Esophagus (tissue), 2 donors: ENCODE measurements around the gene TOGARAM2. TPM values are rescaled to one million over a fixed set of nuclear protein-coding genes. Genes with fewer than 3 reads are reported as not detected.

Experiments
- H3K27ac ChIP-seq, 2 donors: one replicate each; pipeline ENCODE4 v1.5.1; 2013; ENCODE audit warnings: low read depth in 2 of 2, mild to moderate bottlenecking in 2 of 2, inconsistent platforms in 1 of 2, low read length in 1 of 2, moderate library complexity in 1 of 2
- H3K27me3 ChIP-seq, 2 donors: one replicate each; pipeline ENCODE4 v1.6.1; 2013; ENCODE audit warnings: low read length in 2 of 2, control low read depth in 1 of 2, mild to moderate bottlenecking in 1 of 2; ENCODE audit not compliant: insufficient read depth in 2 of 2, control insufficient read depth in 1 of 2
- H3K36me3 ChIP-seq, 2 donors: one replicate each; pipeline ENCODE4 v1.6.1; 2013; ENCODE audit warnings: low read length in 1 of 2; ENCODE audit not compliant: control insufficient read depth in 2 of 2, insufficient read depth in 2 of 2
- H3K4me1 ChIP-seq, 2 donors: one replicate each; pipeline ENCODE4 v1.6.1; 2013; ENCODE audit warnings: low read length in 1 of 2; ENCODE audit not compliant: control insufficient read depth in 2 of 2, insufficient read depth in 2 of 2
- H3K4me3 ChIP-seq, 2 donors: one replicate each; pipeline ENCODE4 v1.5.1; 2013; ENCODE audit warnings: low read length in 2 of 2, mild to moderate bottlenecking in 2 of 2, low read depth in 1 of 2, moderate library complexity in 1 of 2
- H3K9me3 ChIP-seq, 2 donors: one replicate each; pipeline ENCODE4 v1.6.1; 2013; ENCODE audit warnings: mild to moderate bottlenecking in 2 of 2, low read depth in 1 of 2, low read length in 1 of 2, moderate library complexity in 1 of 2; ENCODE audit not compliant: control insufficient read depth in 2 of 2, insufficient read depth in 1 of 2
- WGBS, 2 donors: extraction: QIAGEN DNeasy Blood & Tissue Kit; methylation state at CpG; one replicate each; pipeline ENCODE4 v1.1.7; 2013; 5-methylcytosine and 5-hydroxymethylcytosine counted together
- polyA plus RNA-seq, 2 donors: library from polyadenylated mRNA; stranded (reverse); fragments of 200-250 nt; gene quantifications; one replicate each; pipeline ENCODE4 v1.2.3, GENCODE V29; 2013
- donor health status: healthy with polysubstance abuse.
- donor health status: Bipolar disorder and iron deficiency.

TOGARAM2 gene
- polyA plus RNA-seq, 2 donors, result 0.42 to 1.8 TPM

DNA sequence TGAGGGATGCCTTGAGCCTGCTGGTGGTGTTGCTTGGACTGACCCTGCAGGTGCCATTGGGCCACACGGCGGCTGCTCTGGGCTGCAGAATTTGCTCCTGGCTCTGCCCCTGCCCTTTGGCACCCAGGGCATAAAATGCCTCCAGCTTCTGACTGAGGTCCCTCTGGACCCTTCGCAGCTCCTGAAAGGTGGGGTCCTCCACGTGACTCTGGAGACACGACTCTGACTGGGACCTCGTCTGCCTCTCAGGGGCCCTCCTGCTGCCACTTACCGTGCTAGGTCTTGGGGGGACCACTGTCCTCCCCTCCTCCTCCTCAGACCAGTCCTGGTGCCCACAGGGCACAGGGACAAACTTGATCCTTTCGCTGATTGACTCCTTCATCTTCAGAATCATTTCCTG lies 91.2 kb downstream of the TOGARAM2 start:
- Histone ChIP-seq H3K27me3 (no peaks in the 10 kb centered on the region), H3K27ac (no peak overlapping the region), H3K4me3 (no peak overlapping the region), H3K9me3 (no peaks in the 10 kb centered on the region), H3K36me3 (no peaks in the 10 kb centered on the region), H3K4me1 (peaks cover 0 to 3% of the 10 kb centered on the region in 2 donors)
- WGBS, 2 donors, result 89 to 92% methylated on average over 8 of the region's 8 CpGs

GRCh38 chr2:29072971-29073725 lies 92.0 kb downstream of the TOGARAM2 start:
- no peaks in the 10 kb centered on the region for H3K36me3 ChIP-seq
- 87 to 91% methylated on average over 12 of the region's 12 CpGs for WGBS, 2 donors
- H3K4me1 ChIP-seq, result peaks cover 0 to 3% of the 10 kb centered on the region in 2 donors
- H3K4me3 ChIP-seq, result no peak overlapping the region
- no peaks in the 10 kb centered on the region for H3K27me3 ChIP-seq
- H3K27ac ChIP-seq, result no peak overlapping the region
- no peaks in the 10 kb centered on the region for H3K9me3 ChIP-seq

DNA sequence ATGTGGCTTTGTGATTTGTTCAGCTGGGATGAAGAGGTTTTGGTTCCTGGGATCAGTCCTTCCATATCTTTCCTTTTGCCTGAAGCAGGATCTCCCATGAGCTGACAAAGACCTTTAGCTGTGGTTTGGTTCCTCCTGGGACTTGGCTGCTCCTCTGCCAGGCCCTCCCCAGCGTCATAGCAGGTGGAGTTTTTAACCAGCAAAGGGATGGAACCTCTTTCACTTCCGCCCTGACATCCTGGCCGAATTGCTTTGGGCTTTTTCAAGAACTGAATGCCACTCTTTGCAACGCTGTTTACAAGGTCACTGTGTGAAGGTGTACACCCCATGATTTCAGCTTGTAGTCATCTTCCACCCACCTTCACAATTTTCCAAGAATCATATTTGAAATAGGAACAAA lies 92.8 kb downstream of the TOGARAM2 start:
- H3K27ac ChIP-seq, result no peak overlapping the region

DNA sequence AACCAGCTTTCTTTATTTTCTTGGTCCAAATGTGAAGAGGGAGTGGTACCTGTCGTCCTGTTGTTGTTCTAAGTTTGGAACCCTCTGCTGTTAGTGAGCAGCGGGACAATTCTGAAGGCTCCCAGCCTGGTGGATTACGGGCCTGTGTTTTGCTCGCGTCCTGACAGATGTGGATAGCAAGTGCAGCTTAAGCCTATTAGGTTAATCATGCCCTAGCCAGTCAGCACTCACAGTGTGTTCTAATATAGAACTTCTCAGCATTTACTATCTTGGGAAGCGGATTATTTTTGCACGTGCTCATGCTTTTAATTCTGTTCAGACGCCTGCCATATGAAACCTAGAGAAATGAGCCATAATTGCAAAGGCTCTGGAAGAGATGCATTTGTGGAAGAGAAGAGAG lies 93.3 kb downstream of the TOGARAM2 start, which contains the start of gene PCARE:
TSS of gene PCARE (minus strand) at position 113 of the 400 bp plus-strand sequence. CDS start 262 bp downstream, outside the sequence.
- H3K4me1 ChIP-seq, result no peaks in the 10 kb centered on the region
- no peaks in the 10 kb centered on the region for H3K27me3 ChIP-seq
- no peaks in the 10 kb centered on the region for H3K36me3 ChIP-seq
- H3K27ac ChIP-seq, result no peak within 1 kb of the TSS
- WGBS, 2 donors, result 83 to 88% methylated on average over 8 of the region's 8 CpGs
- no peaks in the 10 kb centered on the region for H3K9me3 ChIP-seq
- no peak within 1 kb of the TSS for H3K4me3 ChIP-seq

More for the DNA sequence above, 92.8 kb downstream of the TOGARAM2 start:
- no peaks in the 10 kb centered on the region for H3K4me1 ChIP-seq
- H3K36me3 ChIP-seq, result no peaks in the 10 kb centered on the region
- H3K4me3 ChIP-seq, result no peak overlapping the region
- 74 to 75% methylated on average over 4 of the region's 4 CpGs for WGBS, 2 donors
- no peaks in the 10 kb centered on the region for H3K27me3 ChIP-seq
- H3K9me3 ChIP-seq, result no peaks in the 10 kb centered on the region

- no peaks in the 10 kb centered on the region for H3K36me3 ChIP-seq
- no peak overlapping the region for H3K4me3 ChIP-seq
- 36 to 49% methylated on average over 14 of the region's 14 CpGs for WGBS, 2 donors
- H3K9me3 ChIP-seq, result peaks cover 0 to 14% of the 10 kb centered on the region in 2 donors
- H3K27ac ChIP-seq, result no peak overlapping the region
- H3K27me3 ChIP-seq, result no peaks in the 10 kb centered on the region
- H3K4me1 ChIP-seq, result no peaks in the 10 kb centered on the region
Measured at GRCh38 chr2:29075894-29076705, 95.0 kb downstream of the TOGARAM2 start.

DNA sequence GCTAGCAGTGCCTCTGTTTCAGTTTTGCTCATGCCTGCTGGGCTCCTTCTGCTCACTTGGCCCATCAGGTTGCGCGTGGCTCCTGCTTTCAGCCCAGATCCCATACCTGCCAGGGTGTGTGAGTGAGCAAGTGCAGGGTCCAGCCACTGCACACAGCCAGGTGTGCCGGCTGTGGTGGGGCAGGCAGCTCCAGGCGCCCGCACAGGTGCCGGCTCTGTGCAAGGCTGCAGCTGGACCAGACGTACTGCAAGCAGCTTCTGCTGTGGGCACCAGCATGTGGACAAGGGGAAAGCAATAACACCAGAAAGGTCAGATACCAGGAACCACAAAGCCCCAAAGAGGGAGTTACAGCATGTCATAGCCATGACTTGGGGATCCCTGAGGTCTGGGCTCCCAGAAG lies 98.8 kb downstream of the TOGARAM2 start:
- Histone ChIP-seq H3K27ac (no peak overlapping the region), H3K36me3 (no peaks in the 10 kb centered on the region), H3K9me3 (peaks cover 0 to 14% of the 10 kb centered on the region in 2 donors), H3K4me1 (no peaks in the 10 kb centered on the region), H3K4me3 (no peak overlapping the region), H3K27me3 (no peaks in the 10 kb centered on the region)
- 97 to 99% methylated on average over 7 of the region's 7 CpGs for WGBS, 2 donors

DNA sequence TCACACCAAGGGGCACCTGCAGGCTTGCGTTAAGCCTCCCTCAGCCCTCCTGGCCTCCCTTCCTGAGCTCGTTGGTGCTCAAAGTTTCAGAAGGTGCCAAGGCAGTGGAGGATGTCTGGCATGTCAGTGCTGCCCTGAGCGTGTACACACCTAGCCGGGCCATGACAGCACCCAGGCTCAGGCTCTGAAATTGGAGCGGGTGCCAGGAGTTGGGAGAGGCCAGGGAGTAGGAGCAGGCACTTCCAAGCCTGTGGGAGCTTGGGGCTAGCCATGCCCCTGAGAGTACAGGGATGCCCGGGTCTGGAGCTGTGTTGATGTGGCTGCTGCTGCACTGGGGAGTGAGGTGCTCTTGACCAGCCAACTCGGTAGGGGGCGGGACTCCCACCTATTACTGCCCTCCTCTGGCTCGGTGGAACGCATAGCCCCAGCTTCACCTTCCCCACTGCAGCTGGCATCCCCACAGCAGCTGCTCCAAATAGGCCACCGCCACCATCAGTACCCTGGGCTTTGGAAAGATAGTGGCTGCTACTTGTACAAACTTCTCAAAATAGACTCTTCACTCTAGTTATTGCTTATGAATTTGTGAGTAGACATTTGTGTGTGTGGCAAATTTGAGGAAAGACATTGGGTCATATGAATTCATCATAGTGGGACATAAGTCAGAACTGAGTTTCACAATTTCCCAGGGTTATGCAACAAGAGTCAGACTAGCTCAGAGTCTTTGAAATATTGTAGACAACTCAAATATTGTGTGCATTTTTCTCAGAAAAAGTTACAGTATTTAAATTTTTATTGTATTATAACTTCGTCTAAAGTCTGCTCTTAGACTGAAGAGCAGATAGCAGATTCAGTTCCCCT lies 100.0 kb downstream of the TOGARAM2 start:
- H3K4me1 ChIP-seq, result no peaks in the 10 kb centered on the region
- H3K36me3 ChIP-seq, result no peaks in the 10 kb centered on the region
- H3K4me3 ChIP-seq, result no peak overlapping the region
- H3K27me3 ChIP-seq, result no peaks in the 10 kb centered on the region
- peaks cover 0 to 14% of the 10 kb centered on the region in 2 donors for H3K9me3 ChIP-seq
- no peak overlapping the region for H3K27ac ChIP-seq
- 85 to 86% methylated on average over 12 of the region's 12 CpGs for WGBS, 2 donors

DNA sequence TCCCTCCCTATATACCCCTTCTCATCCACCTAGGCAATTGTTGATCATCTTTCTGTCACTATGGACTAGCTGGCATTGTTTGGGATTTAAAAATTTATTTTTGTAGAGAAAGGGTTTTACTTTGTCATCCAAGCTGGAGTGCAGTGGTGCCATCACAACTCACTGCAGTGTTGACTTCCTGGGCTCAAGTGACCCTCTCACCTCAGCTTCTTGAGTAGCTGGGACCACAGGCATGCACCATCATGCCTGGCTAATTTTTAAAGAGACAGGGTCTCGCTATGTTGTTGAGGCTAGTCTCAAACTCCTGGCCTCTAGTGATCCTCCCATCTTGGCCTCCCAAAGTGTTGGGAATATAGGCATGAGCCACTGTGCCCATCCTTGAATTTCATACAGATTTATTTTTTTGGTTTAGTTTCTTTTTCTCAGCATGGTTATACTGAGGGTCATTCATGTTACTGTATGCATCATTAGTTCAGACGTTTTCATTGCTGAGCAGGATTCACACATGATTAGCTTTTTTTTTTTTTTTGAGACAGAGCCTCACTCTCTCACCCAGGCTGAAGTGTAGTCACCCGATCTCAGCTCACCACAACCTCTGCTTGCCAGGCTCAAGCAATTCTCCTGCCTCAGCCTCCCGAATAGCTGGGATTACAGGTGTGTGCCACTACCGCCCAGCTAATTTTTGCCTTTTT lies 101.9 kb downstream of the TOGARAM2 start:
- no peaks in the 10 kb centered on the region for H3K4me1 ChIP-seq
- H3K36me3 ChIP-seq, result no peaks in the 10 kb centered on the region
- H3K4me3 ChIP-seq, result no peak overlapping the region
- WGBS, 2 donors, result 87 to 90% methylated on average over 5 of the region's 5 CpGs
- peaks cover 0 to 14% of the 10 kb centered on the region in 2 donors for H3K9me3 ChIP-seq
- H3K27ac ChIP-seq, result no peak overlapping the region
- no peaks in the 10 kb centered on the region for H3K27me3 ChIP-seq

DNA sequence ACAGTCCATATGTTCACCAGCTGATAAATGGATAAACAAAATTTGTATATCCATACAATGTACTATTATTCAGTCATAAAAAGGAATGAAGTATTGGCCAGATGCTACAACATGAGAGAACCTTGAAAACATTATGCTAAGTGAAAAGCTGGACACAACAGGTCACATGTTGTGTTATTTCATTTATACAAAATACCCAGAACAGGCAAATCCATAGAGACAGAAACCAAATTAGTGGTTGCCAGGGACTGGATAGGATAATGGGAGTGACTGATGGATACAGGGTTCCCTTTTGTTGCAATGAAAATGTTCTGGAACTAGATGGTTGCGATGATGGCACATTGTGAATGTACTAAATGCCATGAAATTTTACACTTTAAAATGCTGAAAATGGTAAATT lies 103.5 kb downstream of the TOGARAM2 start:
- 95 to 96% methylated on average over 1 of the region's 1 CpG for WGBS, 2 donors
- Histone ChIP-seq H3K27ac (no peak overlapping the region), H3K4me3 (no peak overlapping the region), H3K9me3 (peaks cover 0 to 14% of the 10 kb centered on the region in 2 donors), H3K4me1 (no peaks in the 10 kb centered on the region), H3K36me3 (no peaks in the 10 kb centered on the region), H3K27me3 (no peaks in the 10 kb centered on the region)
